Skeletal muscle satellite cell (primary cell): Measurements from ENCODE around the gene CCDC66.
"Not testable (repeated sequence)": the region's sequence is repeated elsewhere in the genome, so short reads cannot be mapped to it uniquely, and the experiment has no call there.

ENCODE experiments used
- H3K27me3 ChIP-seq: 2 replicates; pipeline ENCODE4 v1.7.0; 2013; ENCODE audit warnings: low read length; ENCODE audit not compliant: control insufficient read depth, insufficient read depth
- H3K36me3 ChIP-seq: 2 replicates; pipeline ENCODE4 v1.7.0; 2013; ENCODE audit warnings: mild to moderate bottlenecking, control low read depth, low read length; ENCODE audit not compliant: insufficient read depth
- H3K4me1 ChIP-seq: 2 replicates; pipeline ENCODE4 v1.7.0; 2013; ENCODE audit warnings: low read length; ENCODE audit not compliant: control insufficient read depth, insufficient read depth
- H3K4me2 ChIP-seq: 2 replicates; pipeline ENCODE4 v1.7.0; 2013; ENCODE audit warnings: mild to moderate bottlenecking, low read length
- H3K4me3 ChIP-seq: 2 replicates; pipeline ENCODE4 v1.7.0; 2013; ENCODE audit warnings: low read length
- H3K9ac ChIP-seq: 2 replicates; pipeline ENCODE4 v1.7.0; 2013; ENCODE audit warnings: mild to moderate bottlenecking, low read depth, low read length, moderate library complexity
- H3K9me3 ChIP-seq: replicated peaks from 2 replicates; pipeline ENCODE4 v1.7.0; 2013; ENCODE audit warnings: mild to moderate bottlenecking, control low read depth, low read length

CCDC66 gene

DNA sequence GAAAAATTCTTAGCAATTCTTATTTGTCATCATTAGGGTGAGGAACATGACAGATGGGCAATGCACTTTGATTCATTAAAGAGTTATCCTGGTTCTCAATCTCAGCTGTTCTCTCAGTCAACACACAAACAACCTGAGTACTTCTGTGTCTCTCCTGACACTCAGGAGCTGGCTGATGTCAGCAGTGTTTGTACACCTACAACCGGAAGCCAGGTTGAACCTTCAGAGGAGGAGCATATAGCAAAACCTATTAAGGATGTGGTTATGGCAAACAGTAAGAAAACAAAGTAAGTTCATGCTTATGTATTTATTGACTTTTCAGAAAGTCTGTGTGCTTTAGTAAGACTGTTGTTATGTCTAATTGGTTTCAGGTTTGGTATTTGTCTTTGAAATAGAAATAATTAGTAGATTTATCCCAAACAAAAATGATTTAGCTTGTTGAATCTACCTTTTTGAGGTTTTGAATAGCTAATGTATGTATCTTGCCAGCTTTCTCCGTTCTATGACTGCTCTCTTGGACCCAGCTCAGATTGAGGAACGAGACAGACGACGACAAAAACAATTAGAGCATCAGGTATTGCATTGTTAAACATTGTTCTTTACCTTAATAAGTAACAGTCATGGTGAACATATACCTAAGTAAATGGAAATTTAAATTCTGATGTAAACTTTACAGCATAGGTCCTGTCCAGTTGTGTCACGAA lies 36.6 kb downstream of the CCDC66 start:
- Histone ChIP-seq H3K27me3 (no peaks in the 10 kb centered on the region), H3K9me3 (no peaks in the 10 kb centered on the region), H3K36me3 (peaks cover 7% of the 10 kb centered on the region), H3K9ac (no peak overlapping the region), H3K4me3 (no peak overlapping the region), H3K4me2 (no peak overlapping the region), H3K4me1 (no peaks in the 10 kb centered on the region)

DNA sequence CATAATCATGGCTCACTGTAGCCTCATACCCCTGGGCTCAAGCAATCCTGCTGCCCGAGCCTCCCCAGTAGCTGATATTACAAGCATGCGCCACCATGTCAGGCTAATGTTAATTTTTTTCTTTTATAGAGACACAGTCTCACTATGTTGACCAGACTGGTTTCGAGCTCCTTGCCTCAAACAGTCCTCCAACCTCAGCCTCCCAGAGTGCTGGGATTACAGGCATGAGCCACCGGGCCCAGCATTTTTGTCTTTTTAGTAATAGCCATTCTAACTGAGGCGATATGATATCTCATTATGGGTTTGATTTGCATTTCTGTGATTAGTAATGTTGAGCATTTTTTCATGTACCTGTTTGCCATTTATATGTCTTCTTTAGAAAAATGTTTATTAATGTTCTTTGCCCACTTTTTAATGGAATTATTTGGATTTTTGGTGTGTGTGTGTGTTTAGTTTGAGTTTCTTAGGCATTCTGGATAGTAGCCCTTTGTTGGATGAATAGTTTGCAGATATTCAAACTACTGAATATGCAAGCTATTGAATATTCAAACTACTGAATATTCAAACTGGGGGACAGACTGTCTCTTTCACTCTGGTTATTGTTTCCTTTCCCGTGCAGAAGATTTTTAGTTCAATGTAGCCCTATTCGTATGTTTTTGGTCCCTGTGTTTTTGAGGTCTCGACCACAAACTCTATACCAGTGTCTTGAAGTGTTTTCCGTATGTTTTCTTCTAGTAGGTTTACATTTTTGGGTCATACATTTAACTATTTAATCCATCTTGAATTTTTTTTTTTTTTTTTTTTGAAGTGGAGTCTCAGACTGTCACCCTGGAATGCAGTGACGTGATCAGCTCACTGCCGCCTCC lies 39.2 kb downstream of the CCDC66 start:
- no peaks in the 10 kb centered on the region for H3K27me3 ChIP-seq
- H3K4me1 ChIP-seq, result no peaks in the 10 kb centered on the region
- H3K4me2 ChIP-seq, result no peak overlapping the region
- H3K9me3 ChIP-seq, result no peaks in the 10 kb centered on the region
- peaks cover 7% of the 10 kb centered on the region for H3K36me3 ChIP-seq
- no peak overlapping the region for H3K4me3 ChIP-seq
- H3K9ac ChIP-seq, result no peak overlapping the region

DNA sequence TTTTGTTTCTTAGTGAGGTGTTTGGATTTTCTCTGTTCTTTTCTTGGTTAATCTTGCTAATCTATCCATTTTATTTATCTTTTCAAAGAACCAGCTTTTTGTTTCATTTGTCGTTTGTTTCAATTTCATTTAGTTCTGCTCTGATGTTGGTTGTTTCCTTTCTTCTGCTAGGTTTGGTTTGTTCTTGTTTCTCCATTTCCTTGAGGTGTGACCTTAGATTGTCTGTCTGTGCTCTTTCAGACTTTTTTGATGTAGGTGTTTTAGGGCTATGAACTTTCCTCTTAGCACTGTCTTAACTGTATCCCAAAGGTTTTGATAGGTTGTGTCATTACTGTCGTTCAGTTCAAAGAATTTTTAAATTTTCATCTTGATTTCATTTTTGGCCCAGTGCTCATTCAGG lies 51.5 kb downstream of the CCDC66 start:
- not testable (repeated sequence) for H3K4me3 ChIP-seq, H3K9ac ChIP-seq, H3K4me2 ChIP-seq, H3K9me3 ChIP-seq, H3K4me1 ChIP-seq, H3K27me3 ChIP-seq
- peaks cover 12% of the 10 kb centered on the region for H3K36me3 ChIP-seq

DNA sequence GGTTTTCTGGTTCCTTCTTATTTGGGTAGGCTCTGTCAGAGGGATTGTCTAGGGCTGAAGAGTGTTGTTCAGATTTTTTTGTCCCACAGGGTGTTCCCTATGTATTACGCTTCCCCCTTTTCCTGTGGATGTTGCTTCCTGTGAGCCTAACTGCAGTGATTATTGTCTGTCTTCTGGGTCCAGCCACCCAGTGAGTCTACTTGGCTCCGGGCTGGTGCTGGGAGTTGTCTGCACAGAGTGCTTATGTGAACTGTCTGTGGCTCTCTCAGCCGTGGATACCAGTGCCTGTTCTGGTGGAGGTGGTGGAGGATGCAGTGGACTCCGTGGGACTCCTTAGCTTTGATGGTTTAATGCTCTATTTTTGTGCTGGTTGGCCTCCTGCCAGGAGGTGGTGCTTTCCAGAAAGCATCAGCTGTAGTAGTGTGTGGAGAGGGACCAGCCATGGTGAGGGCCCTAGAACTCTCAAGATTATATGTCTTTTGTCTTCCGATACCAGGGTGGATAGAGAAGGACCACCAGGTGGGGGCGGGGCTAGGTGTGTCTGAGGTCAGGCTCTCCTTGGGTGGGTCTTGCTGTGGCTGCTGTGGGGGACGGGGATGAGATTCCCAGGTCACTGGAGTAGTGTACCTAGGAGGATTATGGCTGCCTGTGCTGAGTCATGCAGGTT lies 53.8 kb downstream of the CCDC66 start:
- Histone ChIP-seq H3K9ac (no peak overlapping the region), H3K27me3 (no peaks in the 10 kb centered on the region), H3K36me3 (peaks cover 25% of the 10 kb centered on the region), H3K9me3 (no peaks in the 10 kb centered on the region), H3K4me1 (no peaks in the 10 kb centered on the region), H3K4me3 (no peak overlapping the region), H3K4me2 (no peak overlapping the region)

DNA sequence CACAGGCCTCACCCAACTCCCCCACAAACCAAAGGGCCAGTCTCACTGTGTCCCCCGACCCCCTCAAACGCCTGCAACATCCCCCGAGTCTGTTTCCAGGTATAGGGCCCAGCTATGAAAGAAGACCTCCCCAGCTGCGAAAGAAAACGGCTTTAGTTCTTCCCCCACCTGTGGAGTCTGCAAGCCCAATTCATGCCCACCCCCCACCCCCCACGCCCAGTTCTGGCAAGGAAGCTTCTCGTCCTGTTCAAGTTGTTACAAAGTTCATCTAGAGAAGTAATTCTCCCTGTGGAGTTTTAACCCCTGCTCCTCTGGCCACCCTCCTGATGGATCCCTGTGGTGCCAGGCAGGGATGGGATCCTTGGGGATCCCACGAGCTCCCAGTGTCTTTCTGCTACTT lies 54.4 kb downstream of the CCDC66 start:
- Histone ChIP-seq H3K4me3 (no peak overlapping the region), H3K36me3 (peaks cover 25% of the 10 kb centered on the region), H3K9me3 (no peaks in the 10 kb centered on the region), H3K9ac (no peak overlapping the region), H3K4me1 (no peaks in the 10 kb centered on the region), H3K27me3 (no peaks in the 10 kb centered on the region), H3K4me2 (no peak overlapping the region)

DNA sequence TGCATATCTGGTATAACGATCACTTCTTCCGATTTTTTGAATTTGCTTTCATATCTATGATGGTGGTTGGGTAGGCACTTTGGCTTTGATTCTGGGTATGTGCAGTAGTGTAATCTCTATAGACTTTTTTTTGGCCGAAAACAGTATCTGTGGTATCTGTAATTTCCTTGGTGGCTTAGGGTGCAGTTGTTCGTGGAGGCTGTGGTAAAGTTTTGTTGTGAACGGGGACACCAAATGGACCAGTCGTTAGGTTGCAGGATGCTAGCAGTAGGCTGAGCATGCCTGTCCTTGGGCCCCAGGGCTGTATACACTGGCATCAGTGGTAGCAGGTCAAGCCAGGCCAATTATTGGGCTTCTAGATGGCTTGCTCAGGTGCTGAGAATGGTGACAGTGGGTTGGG lies 55.2 kb downstream of the CCDC66 start:
- Histone ChIP-seq H3K27me3 (no peaks in the 10 kb centered on the region), H3K4me2 (no peak overlapping the region), H3K36me3 (peaks cover 28% of the 10 kb centered on the region), H3K9me3 (no peaks in the 10 kb centered on the region), H3K9ac (no peak overlapping the region), H3K4me3 (no peak overlapping the region), H3K4me1 (no peaks in the 10 kb centered on the region)

DNA sequence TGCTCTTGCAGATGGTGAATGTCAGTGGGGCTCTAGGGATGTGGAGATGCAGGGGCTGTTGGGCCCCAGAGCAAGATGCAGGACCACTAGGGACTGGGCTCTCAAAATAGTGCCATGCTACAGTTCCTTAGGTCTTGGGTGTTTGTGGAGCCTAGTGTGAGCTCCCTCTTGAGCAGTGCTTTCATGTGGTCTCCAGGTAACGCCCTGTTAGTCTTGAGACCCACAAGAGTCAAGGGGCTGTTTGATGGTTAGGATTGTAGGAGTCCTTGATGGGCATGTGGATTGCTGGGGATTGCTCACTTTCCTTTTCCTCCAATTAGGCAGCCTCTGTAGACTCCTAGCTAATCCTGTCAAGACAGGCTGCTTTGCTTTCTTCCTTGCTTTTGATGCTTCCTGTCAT lies 56.0 kb downstream of the CCDC66 start:
- H3K36me3 ChIP-seq, result peaks cover 37% of the 10 kb centered on the region
- no peak overlapping the region for H3K4me3 ChIP-seq
- H3K27me3 ChIP-seq, result no peaks in the 10 kb centered on the region
- H3K4me1 ChIP-seq, result no peaks in the 10 kb centered on the region
- no peaks in the 10 kb centered on the region for H3K9me3 ChIP-seq
- H3K9ac ChIP-seq, result no peak overlapping the region
- H3K4me2 ChIP-seq, result no peak overlapping the region

DNA sequence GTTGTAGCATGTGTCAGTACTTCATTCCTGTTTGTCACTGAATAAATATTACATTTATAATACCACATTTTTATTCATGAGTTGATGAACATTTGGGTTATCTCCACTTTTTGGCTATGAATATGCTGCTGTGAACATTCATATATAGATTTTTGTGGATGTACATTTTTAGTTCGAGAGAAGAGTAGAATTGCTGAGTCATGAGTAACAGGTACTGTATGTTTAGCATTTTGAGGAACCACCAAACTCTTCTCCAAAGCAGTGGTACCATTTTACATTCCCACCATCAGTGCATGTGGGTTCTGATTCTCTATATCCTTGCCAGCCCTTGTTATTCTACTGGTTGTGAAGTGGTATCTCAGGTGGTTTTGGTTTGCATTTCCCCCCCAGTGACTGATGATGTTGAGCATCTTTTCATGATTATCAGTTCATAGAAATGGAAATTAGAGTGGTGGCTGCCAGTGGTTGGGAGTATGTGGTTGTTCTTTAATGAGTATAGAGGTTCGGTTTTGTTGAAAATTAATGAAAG lies 59.6 kb downstream of the CCDC66 start:
- no peak overlapping the region for H3K4me2 ChIP-seq
- no peaks in the 10 kb centered on the region for H3K27me3 ChIP-seq
- H3K9me3 ChIP-seq, result no peaks in the 10 kb centered on the region
- H3K4me1 ChIP-seq, result peaks cover 4% of the 10 kb centered on the region
- H3K4me3 ChIP-seq, result no peak overlapping the region
- no peak overlapping the region for H3K9ac ChIP-seq
- peaks cover 66% of the 10 kb centered on the region for H3K36me3 ChIP-seq

DNA sequence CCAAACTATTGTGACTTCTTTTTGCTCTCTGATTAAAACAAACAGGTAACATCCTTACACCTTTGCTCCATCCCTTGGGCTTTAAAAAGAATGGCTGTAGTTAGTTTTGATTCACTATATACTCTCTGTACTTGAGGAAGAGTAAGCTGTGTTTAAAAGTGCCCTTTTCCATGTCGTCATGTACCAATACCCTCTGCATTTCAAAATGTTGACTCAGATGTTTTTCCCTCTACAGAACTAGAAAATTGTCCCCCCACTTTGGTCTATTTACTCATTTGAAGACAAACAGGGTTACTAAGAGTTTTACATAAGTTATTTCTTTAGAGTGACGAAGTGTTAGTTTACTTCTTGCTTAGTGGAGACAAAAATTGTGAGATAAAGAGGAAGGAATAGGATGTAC lies 63.4 kb downstream of the CCDC66 start:
- Histone ChIP-seq H3K27me3 (no peaks in the 10 kb centered on the region), H3K4me3 (no peak overlapping the region), H3K9ac (no peak overlapping the region), H3K4me2 (no peak overlapping the region), H3K9me3 (no peaks in the 10 kb centered on the region), H3K4me1 (peaks cover 4% of the 10 kb centered on the region), H3K36me3 (peaks cover 78% of the 10 kb centered on the region)

DNA sequence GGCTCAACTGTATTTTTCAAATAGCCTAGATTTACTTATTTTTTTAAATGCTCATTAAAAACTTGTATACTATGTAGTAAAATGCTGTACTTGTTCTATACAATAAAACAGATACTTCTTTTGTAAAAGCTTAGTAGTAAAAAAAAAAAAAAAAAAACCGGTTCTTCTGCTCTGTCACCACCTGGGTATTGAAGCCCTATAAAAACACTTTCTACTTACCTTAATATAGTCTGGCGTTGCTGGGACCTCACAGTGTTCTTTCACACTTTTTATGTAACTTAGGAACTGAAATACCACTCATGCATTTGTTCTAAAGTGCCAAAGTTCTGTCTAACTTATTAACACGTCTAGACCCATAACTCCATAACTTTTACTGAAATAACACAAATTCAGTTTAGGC lies 64.7 kb downstream of the CCDC66 start:
- Histone ChIP-seq H3K27me3 (no peaks in the 10 kb centered on the region), H3K4me2 (no peak overlapping the region), H3K36me3 (peaks cover 78% of the 10 kb centered on the region), H3K9ac (no peak overlapping the region), H3K9me3 (no peaks in the 10 kb centered on the region), H3K4me3 (no peak overlapping the region), H3K4me1 (peaks cover 4% of the 10 kb centered on the region)

DNA sequence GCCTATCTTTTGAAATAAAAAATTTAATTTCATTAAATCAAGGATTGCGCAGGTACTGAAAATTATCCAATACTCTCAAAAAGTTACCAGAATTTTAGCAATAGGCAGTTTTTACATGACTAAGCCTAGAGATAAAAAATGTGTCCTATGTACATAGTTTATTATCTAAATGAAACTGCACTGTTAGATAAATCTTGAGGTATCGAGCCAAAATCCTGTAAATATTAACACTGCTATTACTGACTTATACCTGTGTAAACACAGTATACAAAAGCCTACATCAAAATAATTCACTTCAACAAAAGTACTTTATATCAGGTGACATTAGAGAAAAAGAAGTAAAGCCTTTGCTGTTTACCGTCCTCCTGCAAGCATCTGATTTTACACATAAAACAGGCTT lies 65.4 kb downstream of the CCDC66 start:
- Histone ChIP-seq H3K4me1 (peaks cover 4% of the 10 kb centered on the region), H3K4me2 (no peak overlapping the region), H3K27me3 (no peaks in the 10 kb centered on the region), H3K9me3 (no peaks in the 10 kb centered on the region), H3K36me3 (peaks cover 79% of the 10 kb centered on the region), H3K4me3 (no peak overlapping the region), H3K9ac (no peak overlapping the region)
